Thyroid gland (tissue), 4 donors: ENCODE data around the gene GTSE1.

Experiments used
- POLR2A ChIP-seq, 2 donors: fragments of 450-650 bp; IDR thresholded peaks; one replicate each; pipeline ENCODE4 v1.6.1; 2017; ENCODE audit warnings: antibody characterized with exemption in 2 of 2, mild to moderate bottlenecking in 2 of 2, moderate library complexity in 1 of 2
- TF ChIP-seq, protein P1 (sequence below), 6 experiments: fragments of 200-600 bp in 3 of 6; fragments of 450-650 bp in 3 of 6; sonication (generic) in 3 of 6; IDR thresholded peaks; one replicate each; pipeline ENCODE4 v1.5.1; 2016 to 2019; ENCODE audit warnings: antibody characterized with exemption in 6 of 6, mild to moderate bottlenecking in 2 of 6, inconsistent platforms in 1 of 6, moderate library complexity in 1 of 6

DNA sequence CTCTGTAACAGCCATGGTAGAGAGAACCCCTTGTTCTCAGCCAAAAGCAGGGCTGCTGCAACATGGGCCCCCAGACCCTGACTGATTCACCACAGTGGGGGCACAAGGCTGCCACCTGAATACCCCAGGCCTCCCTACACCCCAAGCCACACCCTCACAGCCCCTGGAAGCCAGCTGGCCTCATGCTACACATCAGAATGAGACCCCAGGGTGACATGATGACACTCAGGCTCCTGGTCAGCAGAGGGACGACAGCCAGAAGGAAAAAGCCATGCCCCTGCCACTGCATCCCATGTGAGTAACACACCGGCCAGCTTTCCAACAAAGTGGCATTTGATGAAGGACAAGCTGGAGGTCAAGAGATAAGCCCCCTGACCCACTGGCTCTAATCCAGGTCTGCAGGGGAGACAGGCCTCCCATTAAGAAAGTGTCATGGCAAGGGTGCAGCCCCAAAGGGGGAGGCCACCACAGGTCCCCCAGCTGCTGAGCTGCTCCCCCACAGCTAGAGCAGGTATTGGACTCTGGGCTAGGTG lies 49.2 kb upstream of the GTSE1 start:
- TF ChIP-seq, protein P1, sequence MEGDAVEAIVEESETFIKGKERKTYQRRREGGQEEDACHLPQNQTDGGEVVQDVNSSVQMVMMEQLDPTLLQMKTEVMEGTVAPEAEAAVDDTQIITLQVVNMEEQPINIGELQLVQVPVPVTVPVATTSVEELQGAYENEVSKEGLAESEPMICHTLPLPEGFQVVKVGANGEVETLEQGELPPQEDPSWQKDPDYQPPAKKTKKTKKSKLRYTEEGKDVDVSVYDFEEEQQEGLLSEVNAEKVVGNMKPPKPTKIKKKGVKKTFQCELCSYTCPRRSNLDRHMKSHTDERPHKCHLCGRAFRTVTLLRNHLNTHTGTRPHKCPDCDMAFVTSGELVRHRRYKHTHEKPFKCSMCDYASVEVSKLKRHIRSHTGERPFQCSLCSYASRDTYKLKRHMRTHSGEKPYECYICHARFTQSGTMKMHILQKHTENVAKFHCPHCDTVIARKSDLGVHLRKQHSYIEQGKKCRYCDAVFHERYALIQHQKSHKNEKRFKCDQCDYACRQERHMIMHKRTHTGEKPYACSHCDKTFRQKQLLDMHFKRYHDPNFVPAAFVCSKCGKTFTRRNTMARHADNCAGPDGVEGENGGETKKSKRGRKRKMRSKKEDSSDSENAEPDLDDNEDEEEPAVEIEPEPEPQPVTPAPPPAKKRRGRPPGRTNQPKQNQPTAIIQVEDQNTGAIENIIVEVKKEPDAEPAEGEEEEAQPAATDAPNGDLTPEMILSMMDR (IDR thresholded peaks at IDR 0.05): no peak
- no peak for TF ChIP-seq POLR2A (IDR thresholded peaks at IDR 0.05)
